NCI-H69 (cell line): Measurements from ENCODE around the gene LECT2.

ENCODE experiments used
- DNase-seq: peaks from one replicate; lab custom pipeline; 2025; lab: John Stamatoyannopoulos, UW

The LECT2 gene

GRCh38 chr5:135954899-135955298 lies at the start of gene LECT2:
TSS of gene LECT2 (minus strand) at chr5:135954983. CDS start at chr5:135954833, 150 bp downstream.
- DNase-seq = no peak

GRCh38 chr5:136004436-136004835 lies 49.7 kb upstream of the LECT2 start:
- no peak for DNase-seq

GRCh38 chr5:136001466-136001981 lies 46.7 kb upstream of the LECT2 start:
- no peak for DNase-seq

GRCh38 chr5:136000932-136001331 lies 46.1 kb upstream of the LECT2 start:
- no peak for DNase-seq

- no peak for DNase-seq
Observed at GRCh38 chr5:136000147-136000546, 45.4 kb upstream of the LECT2 start.

- DNase-seq = no peak
Observed at GRCh38 chr5:135999406-136000139, 44.8 kb upstream of the LECT2 start.

GRCh38 chr5:135998889-135999288 lies 44.1 kb upstream of the LECT2 start:
- no peak for DNase-seq

GRCh38 chr5:135997673-135998335 lies 43.0 kb upstream of the LECT2 start:
- DNase-seq = no peak

GRCh38 chr5:135996611-135997010 lies 41.8 kb upstream of the LECT2 start:
- no peak for DNase-seq

GRCh38 chr5:135995976-135996375 lies 41.2 kb upstream of the LECT2 start:
- DNase-seq = no peak

GRCh38 chr5:135993880-135994636 lies 39.3 kb upstream of the LECT2 start:
- no peak for DNase-seq

- no peak for DNase-seq
Observed at GRCh38 chr5:135993335-135993879, 38.6 kb upstream of the LECT2 start.

- DNase-seq = no peak
Observed at GRCh38 chr5:135991429-135991828, 36.6 kb upstream of the LECT2 start.

- DNase-seq = no peak
Observed at GRCh38 chr5:135990528-135991255, 35.9 kb upstream of the LECT2 start.

GRCh38 chr5:135989686-135990085 lies 34.9 kb upstream of the LECT2 start:
- DNase-seq = no peak

- DNase-seq = no peak
Observed at GRCh38 chr5:135988546-135988945, 33.8 kb upstream of the LECT2 start.

- no peak for DNase-seq
Observed at GRCh38 chr5:135986891-135987401, 32.2 kb upstream of the LECT2 start.

- no peak for DNase-seq
Observed at GRCh38 chr5:135986401-135986800, 31.6 kb upstream of the LECT2 start.

GRCh38 chr5:135985951-135986350 lies 31.2 kb upstream of the LECT2 start:
- DNase-seq = no peak

- no peak for DNase-seq
Observed at GRCh38 chr5:135980620-135981019, 25.8 kb upstream of the LECT2 start.

GRCh38 chr5:135979510-135979909 lies 24.7 kb upstream of the LECT2 start:
- DNase-seq = no peak
